GM23338 (cell line): ENCODE measurements around the gene SORT1. TPM values are rescaled to one million over a fixed set of nuclear protein-coding genes. Genes with fewer than 3 reads are reported as not detected.

Experiments used
- ATAC-seq: fragments of 200-7000 bp; cut with Tn5 transposase; 3 replicates; pipeline ENCODE4 v1.9.1; 2020
- DNase-seq: peaks from one replicate; pipeline ENCODE4 v3.0.0-alpha.2; 2015; ENCODE audit warnings: low spot score
- H2AFZ ChIP-seq: fragments of 200-600 bp; sonication (generic); 2 replicates; pipeline ENCODE4 v1.8.0; 2016; ENCODE audit warnings: antibody characterized with exemption, mild to moderate bottlenecking, moderate library complexity
- H3F3A ChIP-seq: fragments of 200-600 bp; sonication (generic); replicated peaks from 2 replicates; pipeline ENCODE4 v1.8.0; 2017; ENCODE audit warnings: antibody characterized with exemption, mixed run types, low read depth
- H3K27ac ChIP-seq: fragments of 200-600 bp; sonication (generic); 2 replicates; pipeline ENCODE4 v1.6.1; 2016; ENCODE audit warnings: low read depth
- H3K27me3 ChIP-seq: fragments of 200-600 bp; sonication (generic); 2 replicates; pipeline ENCODE4 v1.8.0; 2016; ENCODE audit warnings: mild to moderate bottlenecking, mixed run types, moderate library complexity; ENCODE audit not compliant: insufficient read depth
- H3K36me3 ChIP-seq: fragments of 200-600 bp; sonication (generic); 2 replicates; pipeline ENCODE4 v1.8.0; 2016; ENCODE audit warnings: mild to moderate bottlenecking; ENCODE audit not compliant: insufficient read depth
- H3K4me1 ChIP-seq: fragments of 200-600 bp; sonication (generic); 2 replicates; pipeline ENCODE4 v1.8.0; 2016; ENCODE audit warnings: mild to moderate bottlenecking, moderate library complexity; ENCODE audit not compliant: insufficient read depth
- H3K4me2 ChIP-seq: fragments of 200-600 bp; sonication (generic); 2 replicates; pipeline ENCODE4 v1.7.1; 2017; ENCODE audit warnings: mixed run types
- H3K4me3 ChIP-seq: fragments of 200-600 bp; sonication (generic); 2 replicates; pipeline ENCODE4 v1.6.1; 2016; ENCODE audit warnings: mixed run types
- H3K79me2 ChIP-seq: fragments of 200-600 bp; sonication (generic); replicated peaks from 2 replicates; pipeline ENCODE4 v1.8.0; 2017; ENCODE audit warnings: mild to moderate bottlenecking; ENCODE audit not compliant: insufficient read depth
- H3K9me2 ChIP-seq: fragments of 200-600 bp; sonication (generic); 2 replicates; pipeline ENCODE4 v1.8.0; 2017; ENCODE audit not compliant: insufficient read depth
- H4K20me1 ChIP-seq: fragments of 200-600 bp; sonication (generic); replicated peaks from 2 replicates; pipeline ENCODE4 v1.8.0; 2017; ENCODE audit warnings: mild to moderate bottlenecking; ENCODE audit not compliant: insufficient read depth
- H3K27ac Mint-ChIP-seq: 2 replicates; pipeline ENCODE4 v1.8.0; 2020; ENCODE audit warnings: inconsistent platforms, mild to moderate bottlenecking, moderate library complexity, mixed read lengths
- H3K27me3 Mint-ChIP-seq: 3 replicates; pipeline ENCODE4 v1.8.0; 2022; ENCODE audit warnings: low read depth, mild to moderate bottlenecking, moderate library complexity, mixed read lengths, inconsistent platforms; ENCODE audit not compliant: insufficient read depth, poor library complexity
- H3K36me3 Mint-ChIP-seq: 3 replicates; pipeline ENCODE4 v1.8.0; 2021; ENCODE audit warnings: low read depth, mild to moderate bottlenecking, inconsistent platforms, moderate library complexity, mixed read lengths
- H3K4me1 Mint-ChIP-seq: 3 replicates; pipeline ENCODE4 v1.8.0; 2020; ENCODE audit warnings: mild to moderate bottlenecking, inconsistent platforms, mixed read lengths
- H3K4me3 Mint-ChIP-seq: 3 replicates; pipeline ENCODE4 v1.8.0; 2021; ENCODE audit warnings: moderate library complexity, mild to moderate bottlenecking, inconsistent platforms, mixed read lengths
- H3K9me3 Mint-ChIP-seq: 3 replicates; pipeline ENCODE4 v1.8.0; 2020; ENCODE audit warnings: moderate library complexity, mild to moderate bottlenecking, inconsistent platforms, mixed read lengths
- CREB1 ChIP-seq: fragments of 250-450 bp; sonication (Bioruptor Pico); IDR thresholded peaks from 2 replicates; pipeline ENCODE4 v1.5.0; 2020; ENCODE audit warnings: low read depth, mild to moderate bottlenecking, moderate library complexity
- CTCF ChIP-seq, 2 experiments: fragments of 200-600 bp in 1 of 2; sonication (generic) in 1 of 2; conservative IDR thresholded peaks; 2 replicates each; pipeline versions ENCODE4 v1.5.1 to v1.6.1; 2016 to 2017; ENCODE audit warnings: antibody characterized with exemption in 2 of 2, low read depth in 2 of 2, mild to moderate bottlenecking in 2 of 2, moderate library complexity in 1 of 2
- EZH2 ChIP-seq: fragments of 200-600 bp; sonication (generic); IDR thresholded peaks from one replicate; pipeline ENCODE4 v1.8.0; 2017; ENCODE audit warnings: antibody characterized with exemption, mild to moderate bottlenecking, low read depth; ENCODE audit not compliant: unreplicated experiment
- EZH2phosphoT487 ChIP-seq: fragments of 200-600 bp; sonication (generic); IDR thresholded peaks from one replicate; pipeline ENCODE4 v1.8.1; 2018; ENCODE audit warnings: antibody characterized with exemption; ENCODE audit not compliant: unreplicated experiment
- JUNB ChIP-seq: IDR thresholded peaks from one replicate; pipeline ENCODE4 v1.6.1; 2016; ENCODE audit warnings: antibody characterized with exemption; ENCODE audit not compliant: unreplicated experiment
- NANOG ChIP-seq: IDR thresholded peaks from 2 replicates; pipeline ENCODE4 v1.6.1; 2016; ENCODE audit warnings: antibody characterized with exemption, borderline replicate concordance
- POLR2AphosphoS5 ChIP-seq: IDR thresholded peaks from 2 replicates; pipeline ENCODE4 v1.6.1; 2016; ENCODE audit warnings: antibody characterized with exemption, low read depth
- STAT1 ChIP-seq: IDR thresholded peaks from one replicate; pipeline ENCODE4 v1.6.1; 2016; ENCODE audit warnings: antibody characterized with exemption; ENCODE audit not compliant: unreplicated experiment
- ZNF114 ChIP-seq: fragments of 250-450 bp; sonication (Bioruptor Pico); IDR thresholded peaks from 2 replicates; pipeline ENCODE4 v1.5.0; 2020; ENCODE audit warnings: mild to moderate bottlenecking, moderate library complexity
- ZNF331 ChIP-seq: fragments of 250-450 bp; sonication (Bioruptor Pico); IDR thresholded peaks from 2 replicates; pipeline ENCODE4 v1.5.0; 2020; ENCODE audit warnings: low read depth, mild to moderate bottlenecking, moderate library complexity
- ZNF462 ChIP-seq: fragments of 250-450 bp; sonication (Bioruptor Pico); IDR thresholded peaks from 2 replicates; pipeline ENCODE4 v1.5.0; 2020; ENCODE audit warnings: mild to moderate bottlenecking, moderate library complexity
- polyA plus RNA-seq: library from polyadenylated mRNA; unstranded; fragments of >200 nt; fragmentation: Nextera tagmentation; extraction: Ambion mirVana; gene quantifications from 2 replicates; pipeline ENCODE4 v1.2.1, GENCODE V29; 2016
- total RNA-seq: library from RNA; depleted of rRNA; stranded (reverse); fragments of >200 nt; shearing (Covaris generic); gene quantifications from 2 replicates; pipeline ENCODE4 v1.2.3, GENCODE V29; 2014
- TF ChIP-seq, protein P1 (sequence below): IDR thresholded peaks from 2 replicates; pipeline ENCODE4 v1.6.1; 2016; ENCODE audit warnings: antibody characterized with exemption
- TF ChIP-seq, protein P2 (sequence below): IDR thresholded peaks from one replicate; pipeline ENCODE4 v1.6.1; 2018; ENCODE audit warnings: antibody characterized with exemption; ENCODE audit not compliant: unreplicated experiment

SORT1 gene
- total and polyA plus RNA-seq, 2 experiments from 2014 or later, result 10.9 to 55.4 TPM

- H4K20me1 ChIP-seq, result peaks cover 7% of the 10 kb centered on the region
- Mint-ChIP-seq H3K4me3 (peak overlapping the region; percentile 94), H3K27me3 (peaks cover 15% of the 10 kb centered on the region), H3K9me3 (no peaks in the 10 kb centered on the region), H3K4me1 (peaks cover 43% of the 10 kb centered on the region), H3K27ac (no peak overlapping the region; the same call in 1 of the 2 replicates), H3K36me3 (peaks cover 2% of the 10 kb centered on the region)
- H3K79me2 ChIP-seq, result peaks cover 49% of the 10 kb centered on the region
- 0 out of 2 replicates have a peak overlapping the region, but pooled peaks have one; percentile 48 for H3K27ac ChIP-seq
- no peak for TF ChIP-seq ZNF114 (CRISPR knock-in tag)
- no peak for TF ChIP-seq POLR2AphosphoS5
- no peak for TF ChIP-seq CTCF (conservative IDR thresholded peaks at IDR 0.05; ENCODE audit: low read depth in 2 of 2)
- no peak for TF ChIP-seq STAT1
- no peak for TF ChIP-seq EZH2
- TF ChIP-seq NANOG, result no peak
- TF ChIP-seq JUNB, result no peak
- TF ChIP-seq, protein P1, sequence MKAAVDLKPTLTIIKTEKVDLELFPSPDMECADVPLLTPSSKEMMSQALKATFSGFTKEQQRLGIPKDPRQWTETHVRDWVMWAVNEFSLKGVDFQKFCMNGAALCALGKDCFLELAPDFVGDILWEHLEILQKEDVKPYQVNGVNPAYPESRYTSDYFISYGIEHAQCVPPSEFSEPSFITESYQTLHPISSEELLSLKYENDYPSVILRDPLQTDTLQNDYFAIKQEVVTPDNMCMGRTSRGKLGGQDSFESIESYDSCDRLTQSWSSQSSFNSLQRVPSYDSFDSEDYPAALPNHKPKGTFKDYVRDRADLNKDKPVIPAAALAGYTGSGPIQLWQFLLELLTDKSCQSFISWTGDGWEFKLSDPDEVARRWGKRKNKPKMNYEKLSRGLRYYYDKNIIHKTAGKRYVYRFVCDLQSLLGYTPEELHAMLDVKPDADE, result no peak
- TF ChIP-seq, protein P2, sequence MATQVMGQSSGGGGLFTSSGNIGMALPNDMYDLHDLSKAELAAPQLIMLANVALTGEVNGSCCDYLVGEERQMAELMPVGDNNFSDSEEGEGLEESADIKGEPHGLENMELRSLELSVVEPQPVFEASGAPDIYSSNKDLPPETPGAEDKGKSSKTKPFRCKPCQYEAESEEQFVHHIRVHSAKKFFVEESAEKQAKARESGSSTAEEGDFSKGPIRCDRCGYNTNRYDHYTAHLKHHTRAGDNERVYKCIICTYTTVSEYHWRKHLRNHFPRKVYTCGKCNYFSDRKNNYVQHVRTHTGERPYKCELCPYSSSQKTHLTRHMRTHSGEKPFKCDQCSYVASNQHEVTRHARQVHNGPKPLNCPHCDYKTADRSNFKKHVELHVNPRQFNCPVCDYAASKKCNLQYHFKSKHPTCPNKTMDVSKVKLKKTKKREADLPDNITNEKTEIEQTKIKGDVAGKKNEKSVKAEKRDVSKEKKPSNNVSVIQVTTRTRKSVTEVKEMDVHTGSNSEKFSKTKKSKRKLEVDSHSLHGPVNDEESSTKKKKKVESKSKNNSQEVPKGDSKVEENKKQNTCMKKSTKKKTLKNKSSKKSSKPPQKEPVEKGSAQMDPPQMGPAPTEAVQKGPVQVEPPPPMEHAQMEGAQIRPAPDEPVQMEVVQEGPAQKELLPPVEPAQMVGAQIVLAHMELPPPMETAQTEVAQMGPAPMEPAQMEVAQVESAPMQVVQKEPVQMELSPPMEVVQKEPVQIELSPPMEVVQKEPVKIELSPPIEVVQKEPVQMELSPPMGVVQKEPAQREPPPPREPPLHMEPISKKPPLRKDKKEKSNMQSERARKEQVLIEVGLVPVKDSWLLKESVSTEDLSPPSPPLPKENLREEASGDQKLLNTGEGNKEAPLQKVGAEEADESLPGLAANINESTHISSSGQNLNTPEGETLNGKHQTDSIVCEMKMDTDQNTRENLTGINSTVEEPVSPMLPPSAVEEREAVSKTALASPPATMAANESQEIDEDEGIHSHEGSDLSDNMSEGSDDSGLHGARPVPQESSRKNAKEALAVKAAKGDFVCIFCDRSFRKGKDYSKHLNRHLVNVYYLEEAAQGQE, result no peak
- no peak for TF ChIP-seq ZNF331 (CRISPR knock-in tag)
- no peak for TF ChIP-seq ZNF462 (CRISPR knock-in tag)
- TF ChIP-seq EZH2phosphoT487, result no peak
- no peak for TF ChIP-seq CREB1 (CRISPR knock-in tag)
- H3K4me3 ChIP-seq, result peak overlapping the region; percentile 71
- H3K4me1 ChIP-seq, result peaks cover 27% of the 10 kb centered on the region
- DNase-seq, result no peak
- no peaks in the 10 kb centered on the region for H3K9me2 ChIP-seq
- H3K36me3 ChIP-seq, result no peaks in the 10 kb centered on the region
- ATAC-seq, result no peak
- no peak overlapping the region for H2AFZ ChIP-seq
- no peaks in the 10 kb centered on the region for H3K27me3 ChIP-seq
- H3K4me2 ChIP-seq, result peak overlapping the region; percentile 92
- H3F3A ChIP-seq, result peaks cover 9% of the 10 kb centered on the region
These were observed 692 bp downstream of the SORT1 start for GRCh38 chr1:109396871-109397580.
